HepG2 (cell line): ENCODE results near the gene TMEM120A. TPM values are rescaled to one million over a fixed set of nuclear protein-coding genes. Genes with fewer than 3 reads are reported as not detected.

Source experiments
- ATAC-seq: fragments of 200-7000 bp; cut with Tn5 transposase; 3 replicates; pipeline ENCODE4 v1.9.1; 2020; ENCODE audit warnings: mild to moderate bottlenecking, moderate library complexity
- BruUV-seq: library from RNA; stranded (reverse); fragments of 400-500 nt; replicated peaks from 2 replicates; lab custom pipeline; 2021; lab: Mats Ljungman, UMichigan
- CTCF ChIA-PET: fragments of 300-600 bp; formaldehyde crosslinking; extraction: SDS; loops from one replicate; lab custom pipeline; 2021; ENCODE audit warnings: low total read pairs, inconsistent platforms, low intra/inter-chr PET ratio; lab: Yijun Ruan, JAX
- POLR2A ChIA-PET: fragments of 350-600 bp; sonication (Branson Sonifier 250); formaldehyde crosslinking; loops from one replicate; lab custom pipeline; 2020; ENCODE audit warnings: antibody characterized with exemption, inconsistent platforms; lab: Yijun Ruan, JAX
- DNase-seq: peaks from one replicate; pipeline ENCODE4 v3.0.0-alpha.2; 2015; ENCODE audit warnings: low spot score
- FAIRE-seq: peaks from 3 replicates; lab custom pipeline; 2011; peaks lifted over from hg19 to GRCh38; lab: Jason Lieb, UNC
- H2AFZ ChIP-seq: one replicate; pipeline ENCODE4 v1.6.1; 2011; ENCODE audit warnings: low read length, inconsistent platforms
- H3K27ac ChIP-seq: fragments of 300-600 bp; 3 replicates; pipeline ENCODE4 v1.8.0; 2011; ENCODE audit warnings: mixed run types, mild to moderate bottlenecking, mixed read lengths, low read length, inconsistent platforms; ENCODE audit not compliant: insufficient read depth; ENCODE audit errors: extremely low read length
- H3K27me3 ChIP-seq, 2 experiments: fragments of 200-600 bp in 1 of 2; 2 replicates in 1 of 2; 3 replicates in 1 of 2; pipeline versions ENCODE4 v1.6.0 to v1.8.0; 2011; ENCODE audit warnings: low read length in 2 of 2, mild to moderate bottlenecking in 2 of 2, moderate library complexity in 2 of 2, inconsistent platforms in 1 of 2; ENCODE audit not compliant: insufficient read depth in 2 of 2, control insufficient read depth in 1 of 2
- H3K36me3 ChIP-seq, 2 experiments: fragments of 200-600 bp in 1 of 2; replicated peaks in 1 of 2; 2 replicates in 1 of 2; 3 replicates in 1 of 2; pipeline versions ENCODE4 v1.5.1 to v1.8.0; 2011; ENCODE audit warnings: low read length in 2 of 2, inconsistent platforms in 1 of 2; ENCODE audit not compliant: insufficient read depth in 2 of 2, control insufficient read depth in 1 of 2
- H3K4me1 ChIP-seq: 2 replicates; pipeline ENCODE4 v1.5.1; 2012; ENCODE audit warnings: low read length, inconsistent platforms; ENCODE audit not compliant: insufficient read depth
- H3K4me2 ChIP-seq: 2 replicates; pipeline ENCODE4 v1.6.0; 2011; ENCODE audit warnings: low read depth, low read length, inconsistent platforms
- H3K4me3 ChIP-seq, 3 experiments: fragments of 200-600 bp in 1 of 3; sonication (generic), shearing (Covaris generic) in 1 of 3; replicated peaks in 1 of 3; 2 replicates each; pipeline ENCODE4 v1.5.1; 2011 to 2016; ENCODE audit warnings: low read length in 3 of 3, inconsistent platforms in 2 of 3, low read depth in 2 of 3, mild to moderate bottlenecking in 2 of 3, control low read depth in 1 of 3, mixed read lengths in 1 of 3; ENCODE audit not compliant: insufficient read depth in 1 of 3
- H3K79me2 ChIP-seq: one replicate; pipeline ENCODE4 v1.6.1; 2011; ENCODE audit warnings: low read length, inconsistent platforms; ENCODE audit not compliant: insufficient read depth
- H3K9ac ChIP-seq: 2 replicates; pipeline ENCODE4 v1.6.0; 2011; ENCODE audit warnings: mild to moderate bottlenecking, low read depth, low read length, inconsistent platforms; ENCODE audit not compliant: insufficient read depth
- H3K9me3 ChIP-seq: 2 replicates; pipeline ENCODE4 v1.5.1; 2012; ENCODE audit warnings: mild to moderate bottlenecking, low read length
- H4K20me1 ChIP-seq: 2 replicates; pipeline ENCODE4 v1.6.0; 2011; ENCODE audit warnings: inconsistent platforms, mild to moderate bottlenecking, low read length, moderate library complexity; ENCODE audit not compliant: insufficient read depth
- ARID2 ChIP-seq: sonication (generic); formaldehyde crosslinking; IDR thresholded peaks from 2 replicates; pipeline ENCODE4 v1.8.1; 2022; ENCODE audit warnings: mild to moderate bottlenecking, missing genetic modification reagents, borderline replicate concordance
- E2F2 ChIP-seq: sonication (generic); formaldehyde crosslinking; IDR thresholded peaks from 2 replicates; pipeline ENCODE4 v1.4.0; 2020; ENCODE audit warnings: missing genetic modification reagents, borderline replicate concordance
- ETV6 ChIP-seq: sonication (generic); formaldehyde crosslinking; conservative IDR thresholded peaks from 2 replicates; pipeline ENCODE4 v1.4.0; 2020; ENCODE audit warnings: missing genetic modification reagents
- GABPA ChIP-seq, 2 experiments: IDR thresholded peaks; 2 replicates each; pipeline ENCODE4 v1.6.1; 2011 to 2016; ENCODE audit warnings: low read depth in 2 of 2, low read length in 1 of 2, missing biosample characterization in 1 of 2, missing genetic modification characterization in 1 of 2
- GFI1 ChIP-seq: sonication (generic); formaldehyde crosslinking; IDR thresholded peaks from 2 replicates; pipeline ENCODE4 v1.5.0; 2020; ENCODE audit warnings: missing genetic modification reagents, mild to moderate bottlenecking, borderline replicate concordance
- MAFG ChIP-seq: sonication (generic); formaldehyde crosslinking; IDR thresholded peaks from 2 replicates; pipeline ENCODE4 v1.5.1; 2020; ENCODE audit warnings: mild to moderate bottlenecking, missing genetic modification reagents
- SMARCE1 ChIP-seq: fragments of 450-650 bp; IDR thresholded peaks from 2 replicates; pipeline ENCODE4 v1.6.1; 2017; ENCODE audit warnings: borderline replicate concordance
- SP140L ChIP-seq: sonication (generic); formaldehyde crosslinking; IDR thresholded peaks from 2 replicates; pipeline ENCODE4 v1.4.0; 2020; ENCODE audit warnings: missing genetic modification reagents, borderline replicate concordance
- ZNF138 ChIP-seq: sonication (generic); formaldehyde crosslinking; IDR thresholded peaks from 2 replicates; pipeline ENCODE4 v1.5.0; 2020; ENCODE audit warnings: mild to moderate bottlenecking, low read depth, missing genetic modification reagents
- ZNF205 ChIP-seq: IDR thresholded peaks from 2 replicates; pipeline ENCODE4 v1.6.1; 2018; ENCODE audit warnings: missing biosample characterization, missing genetic modification reagents
- ZNF264 ChIP-seq: sonication (generic); formaldehyde crosslinking; IDR thresholded peaks from 2 replicates; pipeline ENCODE4 v1.4.0; 2020; ENCODE audit warnings: missing genetic modification reagents
- WGBS: methylation state at CpG from one replicate; pipeline ENCODE4 v1.1.6; 2017; ENCODE audit warnings: low lambda C conversion rate; 5-methylcytosine and 5-hydroxymethylcytosine counted together
- in situ Hi-C: cut with HindIII; loops from 2 replicates; pipeline ENCODE4 v1.10.0; 2017; ENCODE audit warnings: low pct_unique_long_range_greater_than_20kb; ENCODE audit not compliant: extremely low pct_ligation_motif_present
- intact Hi-C: fragments of 100-400 bp; cut with micrococcal nuclease; formaldehyde crosslinking; loops from one replicate; pipeline ENCODE4 v1.10.0; 2022; ENCODE audit not compliant: unreplicated experiment
- polyA plus RNA-seq, 8 experiments: library from polyadenylated mRNA; depleted of rRNA in 3 of 8; stranded (reverse) in 7 of 8; unstranded in 1 of 8; fragments of >200 nt; fragmentation: Illumina TruSeq in 4 of 8; extraction: Trizol in 4 of 8; gene quantifications; 2 replicates each; pipeline versions ENCODE4 v1.2.1 to v1.2.3, GENCODE V29; 2011 to 2016; ENCODE audit warnings: low read depth in 4 of 8, missing spikeins in 1 of 8, mixed read lengths in 1 of 8; ENCODE audit not compliant: insufficient read depth in 1 of 8
- total RNA-seq, 5 experiments: library from RNA; depleted of rRNA; stranded (reverse); fragments of >200 nt; fragmentation: Illumina TruSeq; extraction: Trizol; gene quantifications; 2 replicates each; pipeline ENCODE4 v1.2.3, GENCODE V29; 2016; ENCODE audit warnings: low read depth in 1 of 5
- TF ChIP-seq, protein P1 (sequence below): conservative IDR thresholded peaks from 2 replicates; pipeline ENCODE4 v1.6.1; 2018; ENCODE audit warnings: missing genetic modification reagents

TMEM120A gene
- total and polyA plus RNA-seq, 2 of the 13 experiments (the other 11 are each of a cell fraction or from before 2014, with no cell fraction given): 40.3 to 102 TPM

GRCh38 chr7:75996476-75996875, 2.1 kb upstream of the TMEM120A start:
- no peak for FAIRE-seq
- POLR2A ChIA-PET: no interaction called here

More at GRCh38 chr7:75996476-75996875, 2.1 kb upstream of the TMEM120A start:
- TF ChIP-seq ARID2: no peak
- TF ChIP-seq ETV6 (CRISPR knock-in tag): no peak
- no peak for TF ChIP-seq GFI1 (CRISPR knock-in tag)
- TF ChIP-seq ZNF138 (CRISPR knock-in tag): no peak
- no peak for TF ChIP-seq ZNF205 (CRISPR knock-in tag)
- TF ChIP-seq, protein P1, sequence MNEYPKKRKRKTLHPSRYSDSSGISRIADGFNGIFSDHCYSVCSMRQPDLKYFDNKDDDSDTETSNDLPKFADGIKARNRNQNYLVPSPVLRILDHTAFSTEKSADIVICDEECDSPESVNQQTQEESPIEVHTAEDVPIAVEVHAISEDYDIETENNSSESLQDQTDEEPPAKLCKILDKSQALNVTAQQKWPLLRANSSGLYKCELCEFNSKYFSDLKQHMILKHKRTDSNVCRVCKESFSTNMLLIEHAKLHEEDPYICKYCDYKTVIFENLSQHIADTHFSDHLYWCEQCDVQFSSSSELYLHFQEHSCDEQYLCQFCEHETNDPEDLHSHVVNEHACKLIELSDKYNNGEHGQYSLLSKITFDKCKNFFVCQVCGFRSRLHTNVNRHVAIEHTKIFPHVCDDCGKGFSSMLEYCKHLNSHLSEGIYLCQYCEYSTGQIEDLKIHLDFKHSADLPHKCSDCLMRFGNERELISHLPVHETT (CRISPR knock-in tag): no peak
- TF ChIP-seq GABPA (IDR thresholded peaks at IDR 0.05; ENCODE audit: low read depth, low read length): no peak
- no peak for TF ChIP-seq GABPA (CRISPR knock-in tag; IDR thresholded peaks at IDR 0.05; ENCODE audit: low read depth)
- no peak for TF ChIP-seq MAFG
- TF ChIP-seq SP140L (CRISPR knock-in tag): no peak
- no peak for TF ChIP-seq SMARCE1
- no peak for TF ChIP-seq E2F2 (CRISPR knock-in tag)
- TF ChIP-seq ZNF264 (CRISPR knock-in tag): no peak
- TF ChIP-seq, all 625 proteins: peak for 0
- Histone ChIP-seq H3K36me3 (peaks cover 2 to 16% of the 10 kb centered on the region in 2 experiments; a peak in 4 of 5 replicates), H3K27ac (no peak overlapping the region), H3K79me2 (peaks cover 2% of the 10 kb centered on the region), H3K27me3 (no peaks in the 10 kb centered on the region), H3K9me3 (no peaks in the 10 kb centered on the region), H4K20me1 (no peaks in the 10 kb centered on the region), H3K4me3 (no peak overlapping the region), H3K4me1 (peaks cover 25% of the 10 kb centered on the region), H2AFZ (no peak overlapping the region), H3K9ac (no peak overlapping the region), H3K4me2 (no peak overlapping the region)
- in situ Hi-C loops: no loop called here
- ATAC-seq: no peak
- 95% methylated on average over 4 of the region's 4 CpGs for WGBS
- intact Hi-C loops: no loop called here
- CTCF ChIA-PET: no interaction called here
- BruUV-seq: no TSS peak
- no peak for DNase-seq
